T-helper 2 cell treated with Interferon-gamma antibody and Interleukin-4, amounts not matched to agents 5 μg/mL and 100 μg/mL, for 36 hours (primary cell): Measurements from ENCODE around the gene PIAS2.

Source experiments
- DNase-seq: peaks from one replicate; pipeline ENCODE4 v3.0.0; 2021; ENCODE audit warnings: low spot score
- H3K27ac Mint-ChIP-seq: one replicate; pipeline ENCODE4 v1.8.0; 2021; ENCODE audit warnings: mild to moderate bottlenecking, mixed read lengths
- H3K27me3 Mint-ChIP-seq: one replicate; pipeline ENCODE4 v1.8.0; 2021; ENCODE audit warnings: low read depth, mixed read lengths
- H3K36me3 Mint-ChIP-seq: one replicate; pipeline ENCODE4 v1.8.0; 2021; ENCODE audit warnings: low read depth, mixed read lengths
- H3K4me1 Mint-ChIP-seq: one replicate; pipeline ENCODE4 v1.8.0; 2021; ENCODE audit warnings: low read depth, mixed read lengths
- H3K4me3 Mint-ChIP-seq: one replicate; pipeline ENCODE4 v1.8.0; 2022; ENCODE audit warnings: mild to moderate bottlenecking, moderate library complexity, mixed read lengths
- H3K9me3 Mint-ChIP-seq: one replicate; pipeline ENCODE4 v1.8.0; 2021; ENCODE audit warnings: mixed read lengths

PIAS2 gene

DNA sequence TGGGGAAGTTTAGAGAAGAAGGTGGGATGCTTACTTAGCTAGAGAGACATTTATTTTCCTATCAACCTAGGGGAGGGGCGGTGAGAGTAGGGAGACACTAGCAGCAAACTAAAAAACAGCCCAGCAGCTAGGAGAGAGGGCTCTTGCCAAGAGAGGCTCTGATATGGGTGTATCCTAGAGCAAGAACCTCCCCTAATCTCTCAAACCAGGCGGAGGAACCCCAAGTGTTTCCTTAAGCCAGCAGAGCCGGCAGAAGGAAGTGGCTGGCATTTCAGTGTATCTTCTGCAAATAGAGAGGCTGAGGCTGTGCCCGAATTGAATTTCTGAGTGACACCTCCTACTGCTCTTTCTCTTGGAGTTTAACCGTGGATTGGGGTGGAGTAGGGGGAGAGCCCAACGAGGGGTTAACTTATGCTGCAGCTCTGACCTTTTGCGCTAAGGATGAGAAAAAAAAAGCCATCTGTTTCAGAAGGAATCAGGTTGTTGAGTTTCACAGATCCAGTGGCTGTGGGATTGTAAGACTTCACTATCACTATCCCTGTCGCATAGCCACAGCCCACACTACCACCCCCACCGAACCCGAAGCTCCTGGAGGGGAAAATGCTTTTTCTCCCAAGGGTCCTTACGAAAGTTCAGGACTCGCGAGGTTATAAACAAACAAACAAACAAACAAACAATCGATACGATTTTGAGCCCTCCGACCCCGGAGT is 161.8 kb downstream of the PIAS2 start:
- Mint-ChIP-seq H3K4me3 (peak overlapping the region; percentile 52), H3K27me3 (peaks cover 70% of the 10 kb centered on the region)
- DNase-seq, result no peak

GRCh38 chr18:46754661-46755292 is 162.5 kb downstream of the PIAS2 start:
- DNase-seq, result no peak
- peaks cover 20% of the 10 kb centered on the region for H3K4me1 Mint-ChIP-seq
- H3K27me3 Mint-ChIP-seq, result peaks cover 65% of the 10 kb centered on the region
- H3K27ac Mint-ChIP-seq, result no peak overlapping the region
- H3K4me3 Mint-ChIP-seq, result no peak overlapping the region
- no peaks in the 10 kb centered on the region for H3K9me3 Mint-ChIP-seq
- H3K36me3 Mint-ChIP-seq, result peaks cover 1% of the 10 kb centered on the region

More for the DNA sequence above, 161.8 kb downstream of the PIAS2 start:
- H3K4me1 Mint-ChIP-seq, result peaks cover 20% of the 10 kb centered on the region
- H3K36me3 Mint-ChIP-seq, result peaks cover 1% of the 10 kb centered on the region
- no peaks in the 10 kb centered on the region for H3K9me3 Mint-ChIP-seq
- H3K27ac Mint-ChIP-seq, result no peak overlapping the region

DNA sequence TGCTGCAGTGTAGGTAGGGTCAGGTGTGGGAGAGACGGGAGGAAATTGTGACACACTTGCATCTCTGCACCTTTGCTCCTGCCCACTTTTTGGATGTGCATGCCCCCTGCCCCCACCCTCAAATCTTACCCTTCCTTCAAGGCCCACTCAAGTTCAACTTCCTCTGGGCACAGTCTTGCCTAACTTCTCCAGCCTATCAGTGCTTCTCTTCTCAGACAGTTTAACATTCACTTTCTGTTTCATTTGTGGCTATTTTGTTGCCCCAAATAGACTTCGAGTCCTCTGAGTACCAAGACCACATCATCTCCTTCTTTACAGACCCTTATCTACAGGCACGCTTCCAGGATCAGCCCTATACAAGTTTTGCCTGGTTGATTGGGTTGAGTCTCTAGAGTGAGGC is 163.1 kb downstream of the PIAS2 start:
- Mint-ChIP-seq H3K4me1 (peaks cover 20% of the 10 kb centered on the region), H3K4me3 (no peak overlapping the region), H3K27ac (no peak overlapping the region), H3K36me3 (peaks cover 1% of the 10 kb centered on the region), H3K9me3 (no peaks in the 10 kb centered on the region), H3K27me3 (peaks cover 59% of the 10 kb centered on the region)
- DNase-seq, result no peak
